ENCODE data around the gene BBS1. TPM values are rescaled to one million over a fixed set of nuclear protein-coding genes. Genes with fewer than 3 reads are reported as not detected.
A peak's percentile ranks its signal among the peaks of the same experiment; 100 is the strongest.

BBS1 gene
- polyA plus RNA-seq, 4 donors: 3.8 to 37.1 (median 7.9) TPM

DNA sequence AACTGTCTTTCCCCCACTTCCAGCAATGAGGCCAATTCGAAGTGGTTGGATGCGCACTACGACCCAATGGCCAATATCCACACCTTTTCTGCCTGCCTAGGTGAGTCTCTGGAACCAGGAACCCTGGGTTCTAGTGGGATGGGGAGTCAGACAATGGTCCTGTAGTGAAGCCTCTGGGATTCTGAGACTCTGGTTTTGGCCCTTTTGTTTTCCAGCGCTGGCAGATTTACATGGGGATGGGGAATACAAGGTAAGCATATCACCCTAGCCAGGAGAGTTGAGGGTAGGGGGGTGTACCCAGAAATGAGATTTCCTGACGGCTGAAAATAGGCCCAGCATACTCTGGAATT, 530 bp downstream of the BBS1 start:
- FAIRE-seq: no peak
- H3K36me3 ChIP-seq (ENCODE audit: control insufficient read depth in 3 of 3, insufficient read depth in 2 of 3, low read depth in 1 of 3, low read length in 3 of 3): peaks cover 0 to 36% (median 3%) of the 10 kb centered on the region in 3 donors
- 5 to 8% (median 7%) methylated on average over 5 of the region's 5 CpGs for WGBS, 3 donors
- peak overlapping the region in 1 of 3 donors; percentile 7 for H3K27ac ChIP-seq (ENCODE audit: low read depth in 1 of 3, low read length in 2 of 3)
- peak overlapping the region; percentile 65 to 71 (median 68) for H3K4me3 ChIP-seq (ENCODE audit: low read depth in 1 of 3, low read length in 3 of 3)
- no peak for DNase-seq
- peaks cover 0 to 9% (median 8%) of the 10 kb centered on the region in 3 donors for H3K4me1 ChIP-seq (ENCODE audit: control insufficient read depth in 3 of 3, insufficient read depth in 2 of 3, low read depth in 1 of 3, low read length in 2 of 3)
- H3K9me3 ChIP-seq (ENCODE audit: control insufficient read depth in 2 of 2, insufficient read depth in 1 of 2, low read depth in 1 of 2, low read length in 1 of 2): no peaks in the 10 kb centered on the region
- no peaks in the 10 kb centered on the region for H3K27me3 ChIP-seq (ENCODE audit: control insufficient read depth in 3 of 3, insufficient read depth in 3 of 3, low read length in 3 of 3)

- H3K4me1 ChIP-seq (ENCODE audit: control insufficient read depth in 3 of 3, insufficient read depth in 2 of 3, low read depth in 1 of 3, low read length in 2 of 3): no peaks in the 10 kb centered on the region
- no peaks in the 10 kb centered on the region for H3K27me3 ChIP-seq (ENCODE audit: control insufficient read depth in 3 of 3, insufficient read depth in 3 of 3, low read length in 3 of 3)
- FAIRE-seq (no peak), DNase-seq (no peak)
- H3K36me3 ChIP-seq (ENCODE audit: control insufficient read depth in 3 of 3, insufficient read depth in 2 of 3, low read depth in 1 of 3, low read length in 3 of 3): peaks cover 2 to 64% (median 6%) of the 10 kb centered on the region in 3 donors
- H3K9me3 ChIP-seq (ENCODE audit: control insufficient read depth in 2 of 2, insufficient read depth in 1 of 2, low read depth in 1 of 2, low read length in 1 of 2): no peaks in the 10 kb centered on the region
- 90 to 94% (median 93%) methylated on average over 11 of the region's 11 CpGs for WGBS, 3 donors
- no peak overlapping the region for H3K27ac ChIP-seq (ENCODE audit: low read depth in 1 of 3, low read length in 2 of 3)
- no peak overlapping the region for H3K4me3 ChIP-seq (ENCODE audit: low read depth in 1 of 3, low read length in 3 of 3)
Observed at GRCh38 chr11:66523611-66524010, 13.2 kb downstream of the BBS1 start.

DNA sequence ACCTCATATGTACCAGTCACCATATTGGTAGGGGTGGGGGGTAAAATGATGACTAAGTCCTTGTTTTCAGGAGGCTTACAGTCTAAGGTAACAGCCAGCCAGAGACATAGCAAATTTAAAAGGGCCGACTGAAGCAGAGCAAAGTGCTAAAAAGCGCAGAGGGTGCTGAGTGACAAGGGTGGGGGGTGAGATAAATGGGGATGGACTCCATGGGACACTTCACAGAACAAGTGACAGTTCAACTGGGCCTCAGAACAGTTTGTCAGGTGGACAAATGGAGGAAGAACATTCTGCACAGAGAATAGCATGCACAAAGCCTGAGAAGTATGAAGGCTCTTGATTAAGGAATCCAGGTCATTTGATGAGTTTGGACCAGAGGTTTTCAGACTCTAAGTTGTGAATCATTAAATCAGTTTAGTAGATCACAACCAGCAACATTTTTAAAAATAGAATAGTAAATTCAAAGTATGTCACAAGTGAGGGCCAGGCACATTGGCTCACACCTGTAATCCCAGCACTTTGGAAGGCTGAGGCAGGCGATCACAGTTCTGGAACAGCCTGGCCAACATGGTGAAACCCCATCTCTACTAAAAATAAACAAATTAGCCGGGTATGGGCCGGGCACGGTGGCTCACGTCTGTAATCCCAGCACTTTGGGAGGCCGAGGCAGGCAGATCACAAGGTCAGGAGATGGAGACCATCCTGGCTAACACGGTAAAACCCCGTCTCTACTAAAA, 14.0 kb downstream of the BBS1 start:
- Histone ChIP-seq H3K27me3 (ENCODE audit: control insufficient read depth in 3 of 3, insufficient read depth in 3 of 3, low read length in 3 of 3) (no peaks in the 10 kb centered on the region), H3K4me1 (ENCODE audit: control insufficient read depth in 3 of 3, insufficient read depth in 2 of 3, low read depth in 1 of 3, low read length in 2 of 3) (no peaks in the 10 kb centered on the region), H3K27ac (ENCODE audit: low read depth in 1 of 3, low read length in 2 of 3) (no peak overlapping the region), H3K36me3 (ENCODE audit: control insufficient read depth in 3 of 3, insufficient read depth in 2 of 3, low read depth in 1 of 3, low read length in 3 of 3) (peaks cover 2 to 62% (median 6%) of the 10 kb centered on the region in 3 donors), H3K9me3 (ENCODE audit: control insufficient read depth in 2 of 2, insufficient read depth in 1 of 2, low read depth in 1 of 2, low read length in 1 of 2) (no peaks in the 10 kb centered on the region), H3K4me3 (ENCODE audit: low read depth in 1 of 3, low read length in 3 of 3) (no peak overlapping the region)
- no peak for DNase-seq
- FAIRE-seq: no peak
- WGBS, 3 donors: 91 to 96% (median 94%) methylated on average over 10 of the region's 10 CpGs

- no peaks in the 10 kb centered on the region for H3K9me3 ChIP-seq (ENCODE audit: control insufficient read depth in 2 of 2, insufficient read depth in 1 of 2, low read depth in 1 of 2, low read length in 1 of 2)
- DNase-seq: no peak
- FAIRE-seq: no peak
- no peak overlapping the region for H3K4me3 ChIP-seq (ENCODE audit: low read depth in 1 of 3, low read length in 3 of 3)
- no peaks in the 10 kb centered on the region for H3K4me1 ChIP-seq (ENCODE audit: control insufficient read depth in 3 of 3, insufficient read depth in 2 of 3, low read depth in 1 of 3, low read length in 2 of 3)
- no peaks in the 10 kb centered on the region for H3K27me3 ChIP-seq (ENCODE audit: control insufficient read depth in 3 of 3, insufficient read depth in 3 of 3, low read length in 3 of 3)
- peaks cover 0 to 64% (median 2%) of the 10 kb centered on the region in 3 donors for H3K36me3 ChIP-seq (ENCODE audit: control insufficient read depth in 3 of 3, insufficient read depth in 2 of 3, low read depth in 1 of 3, low read length in 3 of 3)
- no peak overlapping the region for H3K27ac ChIP-seq (ENCODE audit: low read depth in 1 of 3, low read length in 2 of 3)
- WGBS, 3 donors: 81 to 83% (median 82%) methylated on average over 10 of the region's 10 CpGs
Observed at GRCh38 chr11:66529069-66529468, 18.6 kb downstream of the BBS1 start.

DNA sequence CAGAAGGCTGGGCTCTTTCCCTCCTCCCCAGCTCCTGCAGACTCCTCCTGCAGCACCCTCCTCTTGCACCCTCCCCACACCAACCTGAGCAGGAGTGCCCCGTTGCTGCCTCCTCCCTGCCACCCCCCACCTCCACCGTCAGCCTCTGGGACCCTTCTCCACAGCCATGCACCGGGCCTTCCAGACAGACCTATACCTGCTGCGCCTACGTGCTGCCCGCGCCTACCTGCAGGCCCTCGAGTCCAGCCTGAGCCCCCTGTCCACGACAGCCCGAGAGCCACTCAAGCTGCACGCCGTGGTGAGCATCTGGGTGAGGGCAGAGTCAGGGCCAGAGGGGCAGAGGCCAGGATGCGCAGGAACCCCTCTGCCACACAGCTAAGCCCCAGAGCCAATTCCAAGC, 19.2 kb downstream of the BBS1 start:
- FAIRE-seq: no peak
- peaks cover 0 to 62% (median 2%) of the 10 kb centered on the region in 3 donors for H3K36me3 ChIP-seq (ENCODE audit: control insufficient read depth in 3 of 3, insufficient read depth in 2 of 3, low read depth in 1 of 3, low read length in 3 of 3)
- no peak for DNase-seq

DNA sequence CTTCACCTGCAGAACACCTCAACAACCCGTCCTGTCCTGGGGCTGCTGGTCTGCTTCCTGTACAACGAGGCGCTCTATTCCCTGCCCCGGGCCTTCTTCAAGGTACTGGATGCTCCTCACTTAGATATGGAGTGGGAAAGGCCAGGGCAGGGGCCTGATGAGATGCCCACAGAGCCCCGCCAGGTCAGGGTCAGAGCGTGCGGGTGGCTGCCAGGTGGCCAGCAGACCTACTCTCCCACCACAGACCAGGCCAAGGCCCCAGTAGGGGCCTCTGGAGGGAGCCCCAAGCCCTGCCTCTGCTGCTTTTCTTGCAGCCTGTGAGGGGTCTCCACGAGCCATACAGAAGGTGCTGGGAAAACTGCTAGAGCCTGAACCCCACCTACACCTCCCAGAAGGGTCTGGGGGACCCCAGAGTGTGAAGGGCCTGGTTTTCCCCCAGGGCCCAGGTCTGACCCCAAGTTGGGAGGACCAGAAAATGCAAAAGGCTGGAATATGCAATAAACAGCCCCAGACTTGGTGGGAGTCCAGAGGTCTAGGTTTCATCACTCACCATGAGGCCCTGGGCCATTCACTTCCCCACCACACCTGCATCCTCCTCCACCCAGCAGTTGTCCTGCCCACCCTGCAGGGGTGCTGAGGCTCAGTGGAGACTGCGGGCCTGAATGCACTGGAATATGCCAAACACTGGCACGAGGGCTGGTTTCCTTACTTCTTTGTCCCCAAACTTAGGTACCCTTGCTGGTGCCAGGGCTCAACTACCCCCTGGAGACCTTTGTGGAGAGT, 20.7 kb downstream of the BBS1 start:
- Histone ChIP-seq H3K27ac (ENCODE audit: low read depth in 1 of 3, low read length in 2 of 3) (no peak overlapping the region), H3K27me3 (ENCODE audit: control insufficient read depth in 3 of 3, insufficient read depth in 3 of 3, low read length in 3 of 3) (no peaks in the 10 kb centered on the region), H3K9me3 (ENCODE audit: control insufficient read depth in 2 of 2, insufficient read depth in 1 of 2, low read depth in 1 of 2, low read length in 1 of 2) (no peaks in the 10 kb centered on the region), H3K4me1 (ENCODE audit: control insufficient read depth in 3 of 3, insufficient read depth in 2 of 3, low read depth in 1 of 3, low read length in 2 of 3) (no peaks in the 10 kb centered on the region), H3K36me3 (ENCODE audit: control insufficient read depth in 3 of 3, insufficient read depth in 2 of 3, low read depth in 1 of 3, low read length in 3 of 3) (peaks cover 0 to 69% (median 2%) of the 10 kb centered on the region in 3 donors), H3K4me3 (ENCODE audit: low read depth in 1 of 3, low read length in 3 of 3) (no peak overlapping the region)
- DNase-seq: no peak
- WGBS, 3 donors: 82 to 95% (median 86%) methylated on average over 10 of the region's 10 CpGs
- FAIRE-seq: no peak

More for the DNA sequence above, 19.2 kb downstream of the BBS1 start:
- Histone ChIP-seq H3K27me3 (ENCODE audit: control insufficient read depth in 3 of 3, insufficient read depth in 3 of 3, low read length in 3 of 3) (no peaks in the 10 kb centered on the region), H3K9me3 (ENCODE audit: control insufficient read depth in 2 of 2, insufficient read depth in 1 of 2, low read depth in 1 of 2, low read length in 1 of 2) (no peaks in the 10 kb centered on the region), H3K4me1 (ENCODE audit: control insufficient read depth in 3 of 3, insufficient read depth in 2 of 3, low read depth in 1 of 3, low read length in 2 of 3) (no peaks in the 10 kb centered on the region), H3K27ac (ENCODE audit: low read depth in 1 of 3, low read length in 2 of 3) (no peak overlapping the region), H3K4me3 (ENCODE audit: low read depth in 1 of 3, low read length in 3 of 3) (no peak overlapping the region)
- WGBS, 3 donors: 80 to 92% (median 86%) methylated on average over 13 of the region's 13 CpGs

GRCh38 chr11:66531841-66532240, 21.4 kb downstream of the BBS1 start:
- no peaks in the 10 kb centered on the region for H3K9me3 ChIP-seq (ENCODE audit: control insufficient read depth in 2 of 2, insufficient read depth in 1 of 2, low read depth in 1 of 2, low read length in 1 of 2)
- FAIRE-seq (no peak), DNase-seq (no peak)
- no peak overlapping the region for H3K27ac ChIP-seq (ENCODE audit: low read depth in 1 of 3, low read length in 2 of 3)
- H3K27me3 ChIP-seq (ENCODE audit: control insufficient read depth in 3 of 3, insufficient read depth in 3 of 3, low read length in 3 of 3): no peaks in the 10 kb centered on the region
- H3K36me3 ChIP-seq (ENCODE audit: control insufficient read depth in 3 of 3, insufficient read depth in 2 of 3, low read depth in 1 of 3, low read length in 3 of 3): peaks cover 0 to 69% (median 2%) of the 10 kb centered on the region in 3 donors
- 92 to 95% (median 93%) methylated on average over 11 of the region's 11 CpGs for WGBS, 3 donors
- H3K4me1 ChIP-seq (ENCODE audit: control insufficient read depth in 3 of 3, insufficient read depth in 2 of 3, low read depth in 1 of 3, low read length in 2 of 3): no peaks in the 10 kb centered on the region
- H3K4me3 ChIP-seq (ENCODE audit: low read depth in 1 of 3, low read length in 3 of 3): no peak overlapping the region

GRCh38 chr11:66532784-66533183, 22.3 kb downstream of the BBS1 start:
- no peaks in the 10 kb centered on the region for H3K27me3 ChIP-seq (ENCODE audit: control insufficient read depth in 3 of 3, insufficient read depth in 3 of 3, low read length in 3 of 3)
- no peak for DNase-seq
- no peaks in the 10 kb centered on the region for H3K4me1 ChIP-seq (ENCODE audit: control insufficient read depth in 3 of 3, insufficient read depth in 2 of 3, low read depth in 1 of 3, low read length in 2 of 3)
- H3K27ac ChIP-seq (ENCODE audit: low read depth in 1 of 3, low read length in 2 of 3): no peak overlapping the region
- no peaks in the 10 kb centered on the region for H3K9me3 ChIP-seq (ENCODE audit: control insufficient read depth in 2 of 2, insufficient read depth in 1 of 2, low read depth in 1 of 2, low read length in 1 of 2)
- 79 to 82% (median 82%) methylated on average over 6 of the region's 6 CpGs for WGBS, 3 donors
- peaks cover 0 to 67% (median 4%) of the 10 kb centered on the region in 3 donors for H3K36me3 ChIP-seq (ENCODE audit: control insufficient read depth in 3 of 3, insufficient read depth in 2 of 3, low read depth in 1 of 3, low read length in 3 of 3)
- no peak for FAIRE-seq
- no peak overlapping the region for H3K4me3 ChIP-seq (ENCODE audit: low read depth in 1 of 3, low read length in 3 of 3)

Data from small intestine (tissue), 7 donors.